GM18508 (cell line): ENCODE measurements around the gene RNF227.

Experiments
- ATAC-seq: cut with Tn5 transposase; IDR thresholded peaks from one replicate; pipeline ENCODE4 v1.9.1; 2021; ENCODE audit warnings: moderate number of reproducible peaks; ENCODE audit not compliant: insufficient read depth, unreplicated experiment

RNF227 gene

GRCh38 chr17:7930841-7931631 is 14.9 kb upstream of the RNF227 start:
- no peak for ATAC-seq

- ATAC-seq = no peak
Measured at GRCh38 chr17:7929158-7930023, 13.3 kb upstream of the RNF227 start, which contains the start of gene KCNAB3. TSS of gene KCNAB3 (minus strand) at chr17:7929856. CDS start at chr17:7929435, 421 bp downstream.

- no peak for ATAC-seq
Measured at GRCh38 chr17:7927596-7927995, 11.5 kb upstream of the RNF227 start.

GRCh38 chr17:7922845-7923628 is 6.9 kb upstream of the RNF227 start:
- ATAC-seq = no peak

GRCh38 chr17:7922269-7922844 is 6.3 kb upstream of the RNF227 start:
- ATAC-seq = no peak

- no peak for ATAC-seq
Measured at GRCh38 chr17:7916808-7917207, 719 bp upstream of the RNF227 start.

- no peak for ATAC-seq
Measured at GRCh38 chr17:7916385-7916682, 245 bp upstream of the RNF227 start.

- no peak for ATAC-seq
Measured at GRCh38 chr17:7915179-7915610, 894 bp downstream of the RNF227 start.

- no peak for ATAC-seq
Measured at GRCh38 chr17:7912927-7913524, 3.1 kb downstream of the RNF227 start.

- ATAC-seq = no peak
Measured at GRCh38 chr17:7911116-7911515, 5.0 kb downstream of the RNF227 start.

- ATAC-seq = no peak
Measured at GRCh38 chr17:7910711-7911110, 5.4 kb downstream of the RNF227 start.

GRCh38 chr17:7910281-7910680 is 5.8 kb downstream of the RNF227 start:
- no peak for ATAC-seq

- ATAC-seq = no peak
Measured at GRCh38 chr17:7909089-7909488, 7.0 kb downstream of the RNF227 start.

GRCh38 chr17:7903154-7904103 is 12.7 kb downstream of the RNF227 start:
- ATAC-seq = no peak

- no peak for ATAC-seq
Measured at GRCh38 chr17:7897773-7898172, 18.3 kb downstream of the RNF227 start.

GRCh38 chr17:7897090-7897489 is 19.0 kb downstream of the RNF227 start:
- no peak for ATAC-seq

- no peak for ATAC-seq
Measured at GRCh38 chr17:7894866-7895265, 21.2 kb downstream of the RNF227 start.

- no peak for ATAC-seq
Measured at GRCh38 chr17:7894226-7894625, 21.9 kb downstream of the RNF227 start.
